H1 (cell line): ENCODE measurements around the gene CHD9. TPM values are rescaled to one million over a fixed set of nuclear protein-coding genes. Genes with fewer than 3 reads are reported as not detected.
A peak's percentile ranks its signal among the peaks of the same experiment; 100 is the strongest.

Experiments
- CTCF ChIA-PET: fragments of 300-600 bp; sonication (Branson Sonifier 250); formaldehyde crosslinking; loops from one replicate; lab custom pipeline; 2021; ENCODE audit not compliant: partially characterized antibody; lab: Charles Lee
- POLR2A ChIA-PET: fragments of 300-600 bp; sonication (Branson Sonifier 250); formaldehyde crosslinking; loops from one replicate; lab custom pipeline; 2021; ENCODE audit warnings: inconsistent platforms; ENCODE audit not compliant: partially characterized antibody; lab: Charles Lee
- DNase-seq, 2 experiments: peaks; one replicate each; pipeline versions ENCODE4 v3.0.0 to v3.0.0-alpha.2; 2010 to 2022; ENCODE audit warnings: low spot score in 2 of 2, low read depth in 1 of 2, mixed read lengths in 1 of 2
- FAIRE-seq: peaks from 2 replicates; lab custom pipeline; 2011; peaks lifted over from hg19 to GRCh38; lab: Jason Lieb, UNC
- H2AFZ ChIP-seq: 2 replicates; pipeline ENCODE4 v1.8.1; 2012; ENCODE audit warnings: low read length, inconsistent platforms
- H2AK5ac ChIP-seq: 2 replicates; pipeline ENCODE4 v1.6.1; 2013; ENCODE audit warnings: low read depth, low read length
- H2BK120ac ChIP-seq: replicated peaks from 2 replicates; pipeline ENCODE3; 2013; ENCODE audit warnings: low read depth, low read length, inconsistent platforms
- H2BK12ac ChIP-seq: 2 replicates; pipeline ENCODE4 v1.6.1; 2013; ENCODE audit warnings: low read depth, low read length
- H2BK15ac ChIP-seq: 2 replicates; pipeline ENCODE4 v1.6.1; 2013; ENCODE audit warnings: low read length
- H2BK20ac ChIP-seq: 2 replicates; pipeline ENCODE4 v1.6.1; 2013; ENCODE audit warnings: low read length
- H2BK5ac ChIP-seq: 2 replicates; pipeline ENCODE4 v1.6.1; 2013; ENCODE audit warnings: low read depth, low read length
- H3K14ac ChIP-seq: 2 replicates; pipeline ENCODE4 v1.6.1; 2013; ENCODE audit warnings: inconsistent platforms; ENCODE audit not compliant: insufficient read length
- H3K18ac ChIP-seq: 2 replicates; pipeline ENCODE4 v1.6.1; 2013; ENCODE audit warnings: low read length; ENCODE audit errors: extremely low read depth
- H3K23ac ChIP-seq: 2 replicates; pipeline ENCODE4 v1.6.1; 2013; ENCODE audit warnings: inconsistent platforms; ENCODE audit not compliant: insufficient read length
- H3K23me2 ChIP-seq: 2 replicates; pipeline ENCODE4 v1.6.1; 2013; ENCODE audit warnings: low read depth, low read length
- H3K27ac ChIP-seq: 2 replicates; pipeline ENCODE4 v1.6.1; 2011; ENCODE audit warnings: low read depth, low read length, inconsistent platforms
- H3K27me3 ChIP-seq, 4 experiments: replicated peaks in 1 of 4; 1 replicate in 1 of 4; 2 replicates in 3 of 4; pipeline versions ENCODE4 v1.6.1 to v1.8.1; 2011 to 2013; ENCODE audit warnings: low read length in 3 of 4, mild to moderate bottlenecking in 3 of 4, inconsistent platforms in 2 of 4, mixed read lengths in 2 of 4, moderate library complexity in 1 of 4; ENCODE audit not compliant: control insufficient read depth in 3 of 4, insufficient read depth in 3 of 4; ENCODE audit errors: extremely low read depth in 1 of 4
- H3K36me3 ChIP-seq, 4 experiments: 2 replicates each; pipeline versions ENCODE4 v1.6.1 to v1.8.1; 2011 to 2013; ENCODE audit warnings: mild to moderate bottlenecking in 4 of 4, low read length in 3 of 4, moderate library complexity in 2 of 4, control low read depth in 1 of 4, inconsistent platforms in 1 of 4; ENCODE audit not compliant: insufficient read depth in 4 of 4, control insufficient read depth in 2 of 4
- H3K4ac ChIP-seq: replicated peaks from 2 replicates; pipeline ENCODE3; 2013; ENCODE audit warnings: low read length, low read depth, mixed read lengths, inconsistent platforms; ENCODE audit not compliant: insufficient read length
- H3K4me1 ChIP-seq, 4 experiments: replicated peaks in 1 of 4; 1 replicate in 1 of 4; 2 replicates in 3 of 4; pipeline versions ENCODE4 v1.6.1 to v1.8.1; 2011 to 2013; ENCODE audit warnings: low read length in 3 of 4, inconsistent platforms in 2 of 4, mixed read lengths in 1 of 4; ENCODE audit not compliant: insufficient read depth in 4 of 4, control insufficient read depth in 3 of 4
- H3K4me2 ChIP-seq, 2 experiments: 2 replicates each; pipeline versions ENCODE4 v1.6.1 to v1.8.1; 2011 to 2013; ENCODE audit warnings: low read depth in 2 of 2, low read length in 2 of 2, control low read depth in 1 of 2, inconsistent platforms in 1 of 2, mild to moderate bottlenecking in 1 of 2; ENCODE audit not compliant: insufficient read depth in 1 of 2
- H3K4me3 ChIP-seq, 4 experiments: fragments of 200-600, 300-600 bp in 1 of 4; sonication (generic), shearing (Covaris generic), sonication (Bioruptor Twin) in 1 of 4; 2 replicates each; pipeline versions ENCODE4 v1.5.1 to v1.8.1; 2011 to 2016; ENCODE audit warnings: low read length in 4 of 4, low read depth in 3 of 4, control low read depth in 2 of 4, inconsistent platforms in 2 of 4, mild to moderate bottlenecking in 2 of 4, mixed read lengths in 1 of 4, moderate library complexity in 1 of 4; ENCODE audit not compliant: insufficient read depth in 2 of 4; ENCODE audit errors: extremely low read depth in 1 of 4
- H3K56ac ChIP-seq: replicated peaks from 2 replicates; pipeline ENCODE3; 2013; ENCODE audit warnings: low read depth, mild to moderate bottlenecking, mixed read lengths, low read length, inconsistent platforms; ENCODE audit not compliant: insufficient read length
- H3K79me1 ChIP-seq: 2 replicates; pipeline ENCODE4 v1.6.1; 2013; ENCODE audit warnings: low read depth, low read length, control low read depth
- H3K79me2 ChIP-seq, 2 experiments: 2 replicates each; pipeline versions ENCODE4 v1.6.1 to v1.8.1; 2012 to 2013; ENCODE audit warnings: low read length in 2 of 2, mild to moderate bottlenecking in 2 of 2, inconsistent platforms in 1 of 2; ENCODE audit not compliant: insufficient read depth in 2 of 2, control insufficient read depth in 1 of 2
- H3K9ac ChIP-seq, 4 experiments: replicated peaks in 1 of 4; 1 replicate in 1 of 4; 2 replicates in 3 of 4; pipeline versions ENCODE4 v1.6.1 to v1.8.1; 2011 to 2013; ENCODE audit warnings: low read depth in 3 of 4, low read length in 3 of 4, control low read depth in 2 of 4, mild to moderate bottlenecking in 2 of 4, moderate library complexity in 2 of 4, inconsistent platforms in 1 of 4; ENCODE audit errors: extremely low read depth in 1 of 4
- H3K9me3 ChIP-seq, 2 experiments: 2 replicates each; pipeline versions ENCODE4 v1.6.1 to v1.8.1; 2012 to 2013; ENCODE audit warnings: mild to moderate bottlenecking in 2 of 2, moderate library complexity in 2 of 2, control low read depth in 1 of 2, inconsistent platforms in 1 of 2, low read depth in 1 of 2, low read length in 1 of 2, mixed read lengths in 1 of 2; ENCODE audit not compliant: insufficient read depth in 2 of 2
- H4K20me1 ChIP-seq, 2 experiments: replicated peaks in 1 of 2; 2 replicates each; pipeline versions ENCODE3 to v1.8.1; 2011 to 2013; ENCODE audit warnings: inconsistent platforms in 2 of 2, low read length in 2 of 2, mild to moderate bottlenecking in 1 of 2; ENCODE audit not compliant: insufficient read depth in 2 of 2, control insufficient read depth in 1 of 2
- H4K5ac ChIP-seq: 2 replicates; pipeline ENCODE4 v1.6.1; 2013; ENCODE audit warnings: low read length, low read depth, mixed read lengths, inconsistent platforms; ENCODE audit not compliant: insufficient read length
- H4K8ac ChIP-seq: 2 replicates; pipeline ENCODE4 v1.8.0; 2013; ENCODE audit warnings: mild to moderate bottlenecking, moderate library complexity, low read length, inconsistent platforms; ENCODE audit not compliant: insufficient read depth; ENCODE audit errors: extremely low read depth
- H4K91ac ChIP-seq: replicated peaks from 2 replicates; pipeline ENCODE3; 2013; ENCODE audit warnings: low read length, mixed read lengths, inconsistent platforms; ENCODE audit not compliant: insufficient read length
- ATF2 ChIP-seq: IDR thresholded peaks from 2 replicates; pipeline ENCODE4 v1.6.1; 2012; ENCODE audit warnings: low read length, inconsistent platforms
- BACH1 ChIP-seq: IDR thresholded peaks from 2 replicates; pipeline ENCODE4 v1.6.1; 2012; ENCODE audit warnings: low read length, improper control_type of control experiment
- CHD2 ChIP-seq: IDR thresholded peaks from 2 replicates; pipeline ENCODE4 v1.6.1; 2012; ENCODE audit warnings: low read length, improper control_type of control experiment
- HDAC2 ChIP-seq, 2 experiments: fragments of 300-600 bp in 1 of 2; sonication (generic) in 1 of 2; IDR thresholded peaks; 2 replicates each; pipeline ENCODE4 v1.6.1; 2011 to 2012; ENCODE audit warnings: low read depth in 2 of 2, low read length in 2 of 2, mild to moderate bottlenecking in 2 of 2, moderate library complexity in 2 of 2, borderline replicate concordance in 1 of 2, inconsistent platforms in 1 of 2
- KDM5A ChIP-seq: fragments of 200-600 bp; IDR thresholded peaks from 2 replicates; pipeline ENCODE4 v1.7.1; 2012; ENCODE audit warnings: mild to moderate bottlenecking, low read length, inconsistent platforms, mixed read lengths
- PHF8 ChIP-seq: fragments of 200-600 bp; sonication (generic); conservative IDR thresholded peaks from 2 replicates; pipeline ENCODE4 v1.7.1; 2012; ENCODE audit warnings: low read depth, mild to moderate bottlenecking, inconsistent platforms, low read length, moderate library complexity
- RFX5 ChIP-seq: IDR thresholded peaks from 2 replicates; pipeline ENCODE4 v1.6.1; 2011; ENCODE audit warnings: low read depth, low read length, improper control_type of control experiment, borderline replicate concordance
- SIRT6 ChIP-seq: IDR thresholded peaks from one replicate; pipeline ENCODE4 v1.7.1; 2012; ENCODE audit warnings: low read length, inconsistent platforms
- SP2 ChIP-seq: IDR thresholded peaks from 2 replicates; pipeline ENCODE4 v1.6.1; 2012; ENCODE audit warnings: mild to moderate bottlenecking, low read length, inconsistent platforms
- TCF12 ChIP-seq: IDR thresholded peaks from 2 replicates; pipeline ENCODE4 v1.6.1; 2011; ENCODE audit warnings: low read depth, mild to moderate bottlenecking, low read length
- whole genome bisulfite sequencing, 2 experiments: shearing (Covaris generic) in 1 of 2; methylation state at CpG; one replicate each; pipeline versions ENCODE4 v1.1.6 to v1.1.7; 2013 to 2015; ENCODE audit warnings: low lambda C conversion rate in 2 of 2, mixed read lengths in 2 of 2, inconsistent platforms in 1 of 2, low coverage in 1 of 2, missing lambda C conversion rate in 1 of 2; ENCODE audit not compliant: insufficient replicate concordance in 2 of 2, insufficient coverage in 1 of 2, insufficient read length in 1 of 2; ENCODE audit errors: extremely low coverage in 1 of 2, missing lambda C conversion rate in 1 of 2; 5-methylcytosine and 5-hydroxymethylcytosine counted together
- polyA plus RNA-seq, 7 experiments: library from polyadenylated mRNA; depleted of rRNA in 3 of 7; stranded (reverse) in 5 of 7; unstranded in 2 of 7; fragments of >200 nt in 5 of 7; fragments of 200-250 nt in 2 of 7; gene quantifications; 1 replicate in 5 of 7; 2 replicates in 1 of 7; 4 replicates in 1 of 7; pipeline versions ENCODE4 v1.2.1 to v1.2.3, GENCODE V29; 2011 to 2013; ENCODE audit warnings: missing spikeins in 2 of 7, mixed read lengths in 2 of 7
- total RNA-seq: library from RNA; stranded (reverse); fragmentation: NEBNext Ultra II Directional; extraction: Animal tissue kit (Norgen Biotek cat#: 25700); gene quantifications from 2 replicates; pipeline ENCODE4 v1.2.1, GENCODE V29; 2021
- TF ChIP-seq, protein P1 (sequence below): IDR thresholded peaks from 2 replicates; pipeline ENCODE4 v1.6.1; 2011; ENCODE audit warnings: low read length, improper control_type of control experiment

The CHD9 gene
- total and polyA plus RNA-seq, 2 of the 8 experiments (the other 6 are each of a cell fraction or from before 2014, with no cell fraction given), result 9.9 to 32.4 TPM

DNA sequence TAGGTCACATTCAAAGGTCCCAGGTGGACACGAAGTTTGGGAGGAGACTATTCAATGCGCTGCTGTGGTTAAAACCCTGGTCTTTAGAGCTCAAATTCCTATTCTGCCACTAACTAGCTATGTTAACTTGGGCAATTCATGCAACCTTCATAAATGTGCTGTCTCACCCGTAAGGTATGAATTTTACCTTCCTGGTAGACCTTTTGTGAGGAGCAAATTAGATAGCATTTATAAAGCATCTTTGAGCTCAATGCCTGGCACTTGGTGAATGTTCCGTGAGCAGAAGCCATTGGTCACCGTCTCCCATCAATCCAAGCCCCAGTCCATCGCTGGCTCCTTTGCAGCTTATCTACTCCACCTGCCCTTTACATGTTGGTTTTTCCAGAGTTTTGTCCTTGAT is 18.7 kb upstream of the CHD9 start:
- Histone ChIP-seq H3K79me2 (no peaks in the 10 kb centered on the region), H2BK5ac (no peak overlapping the region), H3K18ac (no peak overlapping the region; the same call in 1 of the 2 replicates), H3K56ac (no peak overlapping the region), H3K9ac (no peak overlapping the region), H2AFZ (no peak overlapping the region), H2BK120ac (no peak overlapping the region), H3K9me3 (peaks cover 0 to 10% of the 10 kb centered on the region in 2 experiments; a peak in 1 of 4 replicates), H3K27ac (no peak overlapping the region), H3K23ac (no peak overlapping the region), H2AK5ac (no peak overlapping the region), H3K23me2 (peaks cover 5% of the 10 kb centered on the region; the same call in 1 of the 2 replicates), H4K91ac (no peak overlapping the region), H2BK15ac (0 out of 2 replicates have a peak overlapping the region, but pooled peaks have one; percentile 31), H3K4me3 (no peak overlapping the region), H3K79me1 (no peaks in the 10 kb centered on the region), H4K5ac (no peak overlapping the region), H4K8ac (no peak overlapping the region), H3K36me3 (no peaks in the 10 kb centered on the region), H3K4me2 (no peak overlapping the region), H2BK20ac (no peak overlapping the region), H3K4me1 (peaks cover 2 to 10% (median 8%) of the 10 kb centered on the region in 4 experiments), H4K20me1 (no peaks in the 10 kb centered on the region), H3K14ac (no peak overlapping the region), H3K27me3 (peaks cover 0 to 2% (median 0%) of the 10 kb centered on the region in 4 experiments; a peak in 1 of 7 replicates), H3K4ac (no peak overlapping the region), H2BK12ac (peak overlapping the region; percentile 78; the same call in 1 of the 2 replicates)
- ChIA-PET POLR2A (interaction anchor here (0.7 kb wide), 1 partner anchor 19 kb away, joined by 3 read pairs; the partner anchor contains the start of gene CHD9), CTCF (interaction anchor here (0.7 to 1.4 kb wide), 2 partner anchors 14 to 1223 kb away, joined by 3 to 6 read pairs; no protein-coding TSS in a partner anchor)
- DNase-seq (no peak), FAIRE-seq (no peak)
- 95% methylated on average over 6 of the region's 6 CpGs; no CpG with 5 or more reads in 1 of the 2 experiments for WGBS, 2 experiments
- TF ChIP-seq CHD2, result no peak
- no peak for TF ChIP-seq KDM5A
- no peak for TF ChIP-seq SP2
- TF ChIP-seq TCF12, result no peak
- no peak for TF ChIP-seq SIRT6
- TF ChIP-seq, protein P1, sequence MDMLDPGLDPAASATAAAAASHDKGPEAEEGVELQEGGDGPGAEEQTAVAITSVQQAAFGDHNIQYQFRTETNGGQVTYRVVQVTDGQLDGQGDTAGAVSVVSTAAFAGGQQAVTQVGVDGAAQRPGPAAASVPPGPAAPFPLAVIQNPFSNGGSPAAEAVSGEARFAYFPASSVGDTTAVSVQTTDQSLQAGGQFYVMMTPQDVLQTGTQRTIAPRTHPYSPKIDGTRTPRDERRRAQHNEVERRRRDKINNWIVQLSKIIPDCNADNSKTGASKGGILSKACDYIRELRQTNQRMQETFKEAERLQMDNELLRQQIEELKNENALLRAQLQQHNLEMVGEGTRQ, result no peak
- TF ChIP-seq PHF8, result no peak
- no peak for TF ChIP-seq RFX5
- TF ChIP-seq HDAC2 (IDR thresholded peaks at IDR 0.05; ENCODE audit: borderline replicate concordance in 1 of 2, low read depth in 2 of 2, low read length in 2 of 2), result no peak
- TF ChIP-seq ATF2, result no peak
- no peak for TF ChIP-seq BACH1
